Activated B cell treated with CpG ODN at 0.5 μM for 24 hours (primary cell): ENCODE data around the gene GPRIN2. TPM values are rescaled to one million over a fixed set of nuclear protein-coding genes. Genes with fewer than 3 reads are reported as not detected.
"Not testable (repeated sequence)": the region's sequence is repeated elsewhere in the genome, so short reads cannot be mapped to it uniquely, and the experiment has no call there.

Experiments used
- ATAC-seq: fragments of 200-7000 bp; cut with Tn5 transposase; one replicate; pipeline ENCODE4 v1.10.0; 2021; ENCODE audit warnings: low read depth, mild to moderate bottlenecking, moderate library complexity
- CTCF ChIA-PET: fragments of 350-600 bp; sonication (Branson Sonifier 250); formaldehyde crosslinking; loops from one replicate; lab custom pipeline; 2021; ENCODE audit warnings: antibody characterized with exemption; lab: Charles Lee
- POLR2A ChIA-PET: fragments of 350-600 bp; sonication (Branson Sonifier 250); formaldehyde crosslinking; loops from one replicate; lab custom pipeline; 2021; ENCODE audit warnings: antibody characterized with exemption; lab: Charles Lee
- DNase-seq: peaks from one replicate; pipeline ENCODE4 v3.0.0; 2022
- H3K27ac Mint-ChIP-seq: one replicate; pipeline ENCODE4 v1.8.0; 2020; ENCODE audit warnings: mixed read lengths
- H3K27me3 Mint-ChIP-seq: one replicate; pipeline ENCODE4 v1.8.0; 2021; ENCODE audit warnings: mixed read lengths
- H3K36me3 Mint-ChIP-seq: one replicate; pipeline ENCODE4 v1.8.0; 2021; ENCODE audit warnings: low read depth, mixed read lengths
- H3K4me1 Mint-ChIP-seq: one replicate; pipeline ENCODE4 v1.8.0; 2021; ENCODE audit warnings: mixed read lengths
- H3K4me3 Mint-ChIP-seq: one replicate; pipeline ENCODE4 v1.8.0; 2020; ENCODE audit warnings: mild to moderate bottlenecking, mixed read lengths
- H3K9me3 Mint-ChIP-seq: one replicate; pipeline ENCODE4 v1.8.0; 2020; ENCODE audit warnings: mixed read lengths
- CTCF ChIP-seq: fragments of 200-600 bp; IDR thresholded peaks from one replicate; pipeline ENCODE4 v1.8.0; 2022; ENCODE audit warnings: antibody characterized with exemption, mild to moderate bottlenecking
- intact Hi-C: fragments of 100-400 bp; cut with micrococcal nuclease; formaldehyde crosslinking; loops from one replicate; pipeline ENCODE4 v1.15.1; 2024
- total RNA-seq: library from RNA; stranded (reverse); gene quantifications from 2 replicates; pipeline ENCODE4 v1.2.3, GENCODE V29; 2022

The GPRIN2 gene
- total RNA-seq, 1 donor from 2014 or later: not detected

GRCh38 chr10:46565591-46566332 is 9.3 kb upstream of the GPRIN2 start:
- H3K36me3 Mint-ChIP-seq, H3K27ac Mint-ChIP-seq, H3K9me3 Mint-ChIP-seq, H3K4me1 Mint-ChIP-seq, CTCF ChIA-PET, intact Hi-C loops, POLR2A ChIA-PET, H3K27me3 Mint-ChIP-seq: not testable (repeated sequence)
- ATAC-seq (peak; percentile 60), DNase-seq (peak; percentile 15)
- H3K4me3 Mint-ChIP-seq: peak overlapping the region; percentile 29

GRCh38 chr10:46560952-46561351 is 4.5 kb upstream of the GPRIN2 start:
- no peak for ATAC-seq
- CTCF ChIA-PET: no interaction called here
- Mint-ChIP-seq H3K27ac (no peak overlapping the region), H3K9me3 (no peaks in the 10 kb centered on the region), H3K27me3 (peaks cover 3% of the 10 kb centered on the region), H3K4me1 (peaks cover 12% of the 10 kb centered on the region), H3K36me3 (no peaks in the 10 kb centered on the region), H3K4me3 (no peak overlapping the region)
- intact Hi-C loops: no loop called here
- POLR2A ChIA-PET: no interaction called here
- no peak for DNase-seq
- TF ChIP-seq CTCF: no peak

GRCh38 chr10:46560381-46560780 is 3.9 kb upstream of the GPRIN2 start:
- Mint-ChIP-seq H3K4me1 (peaks cover 13% of the 10 kb centered on the region), H3K27me3 (peaks cover 7% of the 10 kb centered on the region), H3K27ac (no peak overlapping the region), H3K9me3 (no peaks in the 10 kb centered on the region), H3K4me3 (no peak overlapping the region), H3K36me3 (no peaks in the 10 kb centered on the region)
- intact Hi-C loops: no loop called here
- DNase-seq (no peak), ATAC-seq (no peak)
- ChIA-PET CTCF (no interaction called here), POLR2A (no interaction called here)
- no peak for TF ChIP-seq CTCF

- CTCF ChIA-PET: no interaction called here
- intact Hi-C loops: no loop called here
- ATAC-seq (no peak), DNase-seq (no peak)
- TF ChIP-seq CTCF: no peak
- H3K27me3 Mint-ChIP-seq: peaks cover 7% of the 10 kb centered on the region
- POLR2A ChIA-PET: no interaction called here
- no peak overlapping the region for H3K27ac Mint-ChIP-seq
- H3K36me3 Mint-ChIP-seq: no peaks in the 10 kb centered on the region
- peaks cover 13% of the 10 kb centered on the region for H3K4me1 Mint-ChIP-seq
- no peak overlapping the region for H3K4me3 Mint-ChIP-seq
- H3K9me3 Mint-ChIP-seq: no peaks in the 10 kb centered on the region
These were observed 2.8 kb upstream of the GPRIN2 start for GRCh38 chr10:46559231-46559671.

- ChIA-PET CTCF (no interaction called here), POLR2A (no interaction called here)
- Mint-ChIP-seq H3K27ac (no peak overlapping the region), H3K4me3 (no peak overlapping the region), H3K27me3 (peaks cover 7% of the 10 kb centered on the region), H3K36me3 (no peaks in the 10 kb centered on the region), H3K9me3 (no peaks in the 10 kb centered on the region), H3K4me1 (peaks cover 13% of the 10 kb centered on the region)
- intact Hi-C loops: no loop called here
- DNase-seq (no peak), ATAC-seq (no peak)
- no peak for TF ChIP-seq CTCF
These were observed 2.1 kb upstream of the GPRIN2 start for GRCh38 chr10:46558392-46559185.
